Sigmoid colon (tissue), 7 donors: ENCODE results near the gene CYP4F8. TPM values are rescaled to one million over a fixed set of nuclear protein-coding genes. Genes with fewer than 3 reads are reported as not detected.
"Not testable (repeated sequence)": the region's sequence is repeated elsewhere in the genome, so short reads cannot be mapped to it uniquely, and the experiment has no call there.

Experiments used
- DNase-seq: peaks from one replicate; pipeline ENCODE4 v3.0.0-alpha.2; 2019
- H3K27ac ChIP-seq, 4 donors: fragments of 200-600 bp; sonication (generic); one replicate each; pipeline ENCODE4 v1.5.1; 2016 to 2019; ENCODE audit warnings: mild to moderate bottlenecking in 1 of 4
- H3K27me3 ChIP-seq, 3 donors: fragments of 200-600 bp; sonication (generic); one replicate each; pipeline ENCODE4 v1.5.1; 2019; ENCODE audit warnings: mild to moderate bottlenecking in 1 of 3
- H3K36me3 ChIP-seq, 4 donors: fragments of 200-600 bp; sonication (generic); one replicate each; pipeline ENCODE4 v1.5.1; 2016 to 2019
- H3K4me1 ChIP-seq, 4 donors: fragments of 200-600 bp; sonication (generic); one replicate each; pipeline ENCODE4 v1.5.1; 2017 to 2019
- H3K4me3 ChIP-seq, 4 donors: fragments of 200-600 bp; sonication (generic); one replicate each; pipeline ENCODE4 v1.5.1; 2017 to 2019; ENCODE audit warnings: mild to moderate bottlenecking in 2 of 4, moderate library complexity in 1 of 4
- H3K9me3 ChIP-seq, 4 donors: fragments of 200-600 bp in 3 of 4; sonication (generic) in 3 of 4; one replicate each; pipeline versions ENCODE4 v1.5.1 to v1.6.1; 2013 to 2019
- EP300 ChIP-seq, 4 donors: sonication (generic); formaldehyde crosslinking; IDR thresholded peaks; one replicate each; pipeline ENCODE4 v1.6.1; 2017; ENCODE audit warnings: antibody characterized with exemption in 4 of 4
- POLR2A ChIP-seq, 2 donors: fragments of 450-650 bp; IDR thresholded peaks; one replicate each; pipeline ENCODE4 v1.6.1; 2016; ENCODE audit warnings: antibody characterized with exemption in 2 of 2, mild to moderate bottlenecking in 2 of 2, moderate library complexity in 2 of 2
- POLR2AphosphoS5 ChIP-seq, 4 donors: sonication (generic); formaldehyde crosslinking; IDR thresholded peaks; one replicate each; pipeline ENCODE4 v1.6.1; 2017; ENCODE audit warnings: antibody characterized with exemption in 4 of 4
- WGBS, 2 donors: extraction: QIAGEN DNeasy Blood & Tissue Kit; methylation state at CpG; one replicate each; pipeline ENCODE4 v1.1.7; 2013; 5-methylcytosine and 5-hydroxymethylcytosine counted together
- intact Hi-C: fragments of 100-400 bp; cut with DNase I; formaldehyde crosslinking; loops from one replicate; pipeline ENCODE4 v1.15.1; 2023
- polyA plus RNA-seq, 3 donors: library from polyadenylated mRNA; stranded (reverse); fragments of 200-250 nt; gene quantifications; one replicate each; pipeline ENCODE4 v1.2.3, GENCODE V29; 2013
- total RNA-seq, 4 donors: library from RNA; depleted of rRNA; stranded (reverse); fragments of >200 nt; gene quantifications; one replicate each; pipeline ENCODE4 v1.1.0, GENCODE V29; 2016
- TF ChIP-seq, protein P1 (sequence below), 4 experiments: fragments of 450-650 bp in 3 of 4; fragments of 200-600 bp in 1 of 4; IDR thresholded peaks; one replicate each; pipeline ENCODE4 v1.5.1; 2016 to 2019; ENCODE audit warnings: antibody characterized with exemption in 4 of 4, mild to moderate bottlenecking in 3 of 4, moderate library complexity in 2 of 4
- donor health status: healthy with polysubstance abuse.
- donor health status: Bipolar disorder and iron deficiency.
- donor health status: healthy.

The CYP4F8 gene
- total and polyA plus RNA-seq, 7 donors, result not detected

DNA sequence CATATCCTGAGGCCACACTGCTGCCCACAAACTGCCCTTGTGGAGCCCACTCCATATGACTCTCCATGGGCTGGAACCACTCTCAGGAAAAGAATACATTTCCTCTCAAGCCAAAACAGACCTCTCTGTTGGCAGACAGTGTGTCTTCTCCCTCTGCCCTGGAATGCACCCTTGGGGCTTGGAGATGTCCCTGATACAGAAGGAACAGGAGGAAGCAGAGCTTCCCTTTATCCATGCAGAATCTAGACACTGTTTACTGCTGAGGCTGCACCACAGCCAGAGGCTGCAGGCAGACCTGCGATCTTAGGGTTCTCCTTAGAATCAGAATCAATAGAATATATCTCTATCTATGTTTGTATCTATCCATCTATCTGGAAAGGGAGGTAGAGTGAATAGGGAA lies 26.8 kb upstream of the CYP4F8 start:
- 74 to 85% methylated on average over 1 of the region's 1 CpG for WGBS, 2 donors
- Histone ChIP-seq H3K27ac (no peak overlapping the region), H3K9me3 (no peaks in the 10 kb centered on the region), H3K4me1 (peaks cover 0 to 6% (median 2%) of the 10 kb centered on the region in 4 donors), H3K27me3 (peaks cover 0 to 28% (median 18%) of the 10 kb centered on the region in 3 donors), H3K36me3 (no peaks in the 10 kb centered on the region), H3K4me3 (no peak overlapping the region)
- DNase-seq, result no peak
- TF ChIP-seq, protein P1, sequence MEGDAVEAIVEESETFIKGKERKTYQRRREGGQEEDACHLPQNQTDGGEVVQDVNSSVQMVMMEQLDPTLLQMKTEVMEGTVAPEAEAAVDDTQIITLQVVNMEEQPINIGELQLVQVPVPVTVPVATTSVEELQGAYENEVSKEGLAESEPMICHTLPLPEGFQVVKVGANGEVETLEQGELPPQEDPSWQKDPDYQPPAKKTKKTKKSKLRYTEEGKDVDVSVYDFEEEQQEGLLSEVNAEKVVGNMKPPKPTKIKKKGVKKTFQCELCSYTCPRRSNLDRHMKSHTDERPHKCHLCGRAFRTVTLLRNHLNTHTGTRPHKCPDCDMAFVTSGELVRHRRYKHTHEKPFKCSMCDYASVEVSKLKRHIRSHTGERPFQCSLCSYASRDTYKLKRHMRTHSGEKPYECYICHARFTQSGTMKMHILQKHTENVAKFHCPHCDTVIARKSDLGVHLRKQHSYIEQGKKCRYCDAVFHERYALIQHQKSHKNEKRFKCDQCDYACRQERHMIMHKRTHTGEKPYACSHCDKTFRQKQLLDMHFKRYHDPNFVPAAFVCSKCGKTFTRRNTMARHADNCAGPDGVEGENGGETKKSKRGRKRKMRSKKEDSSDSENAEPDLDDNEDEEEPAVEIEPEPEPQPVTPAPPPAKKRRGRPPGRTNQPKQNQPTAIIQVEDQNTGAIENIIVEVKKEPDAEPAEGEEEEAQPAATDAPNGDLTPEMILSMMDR (IDR thresholded peaks at IDR 0.05), result no peak
- no peak for TF ChIP-seq POLR2A (IDR thresholded peaks at IDR 0.05)
- TF ChIP-seq EP300 (IDR thresholded peaks at IDR 0.05), result no peak
- no peak for TF ChIP-seq POLR2AphosphoS5 (IDR thresholded peaks at IDR 0.05)
- intact Hi-C loops, result no loop called here

DNA sequence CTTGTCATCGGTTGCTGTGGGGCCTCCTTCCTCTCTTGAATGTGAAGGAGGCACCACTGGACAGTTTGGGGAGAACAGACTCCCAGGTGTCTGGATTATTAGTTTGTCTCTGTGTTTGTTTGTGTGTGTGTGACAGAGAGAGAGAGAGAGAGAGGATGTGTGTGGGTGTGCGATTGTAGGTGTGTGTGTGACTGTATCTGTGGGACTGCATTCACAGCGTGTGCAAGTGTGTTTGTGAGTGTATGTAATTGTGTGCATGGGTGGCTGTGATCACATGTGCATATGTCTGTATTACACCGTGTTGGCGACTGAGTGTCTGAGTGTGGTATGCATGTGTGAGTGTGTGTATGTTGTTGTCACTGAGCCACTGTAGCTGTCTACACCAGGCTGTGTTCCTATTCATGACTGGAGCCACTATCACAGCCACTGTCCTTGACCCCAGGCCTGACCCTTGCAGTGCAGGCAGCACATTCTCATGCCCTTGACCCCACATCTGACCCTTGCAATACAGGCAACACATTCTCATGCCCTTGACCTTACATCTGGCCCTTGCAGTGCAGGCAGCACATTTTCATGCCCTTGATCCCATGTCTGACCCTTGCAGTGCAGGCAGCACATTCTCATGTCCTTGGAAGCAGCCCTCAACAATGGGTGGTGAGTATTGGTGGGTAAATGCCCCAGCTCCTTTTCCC lies 25.1 kb upstream of the CYP4F8 start:
- Histone ChIP-seq H3K4me3 (no peak overlapping the region), H3K27me3 (peaks cover 0 to 11% (median 1%) of the 10 kb centered on the region in 3 donors), H3K9me3 (no peaks in the 10 kb centered on the region), H3K27ac (no peak overlapping the region), H3K36me3 (no peaks in the 10 kb centered on the region), H3K4me1 (no peaks in the 10 kb centered on the region)
- TF ChIP-seq POLR2A (IDR thresholded peaks at IDR 0.05) (no peak), POLR2AphosphoS5 (IDR thresholded peaks at IDR 0.05) (no peak), EP300 (IDR thresholded peaks at IDR 0.05) (no peak)
- TF ChIP-seq, protein P1 (IDR thresholded peaks at IDR 0.05), result no peak
- intact Hi-C loops, result no loop called here
- WGBS, 2 donors, result 70 to 92% methylated on average over 5 of the region's 5 CpGs
- DNase-seq, result no peak

DNA sequence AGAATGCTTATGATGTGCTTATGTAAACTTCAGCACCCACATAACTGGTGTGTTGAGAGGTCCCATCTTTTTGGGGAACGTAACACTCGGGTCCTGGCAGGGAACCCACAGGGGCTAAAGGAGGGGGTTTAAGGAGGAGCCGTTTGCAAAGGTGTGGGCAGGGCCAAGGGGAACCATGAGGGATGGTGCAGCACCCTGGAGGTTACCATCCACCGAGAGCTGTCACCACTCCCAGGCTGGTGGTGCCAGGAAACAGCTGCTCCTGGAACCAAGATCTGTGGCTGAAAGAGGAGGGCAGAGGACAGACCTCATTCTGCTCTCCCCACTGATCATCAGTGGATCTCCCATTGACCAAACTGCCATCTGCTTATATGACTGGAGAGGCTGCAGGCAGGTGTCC lies 23.2 kb upstream of the CYP4F8 start:
- WGBS, 2 donors, result 70 to 80% methylated on average over 4 of the region's 4 CpGs
- no peak overlapping the region for H3K4me3 ChIP-seq
- intact Hi-C loops, result no loop called here
- no peak overlapping the region for H3K27ac ChIP-seq
- no peak for DNase-seq
- no peaks in the 10 kb centered on the region for H3K4me1 ChIP-seq
- H3K27me3 ChIP-seq, result peaks cover 0 to 7% (median 0%) of the 10 kb centered on the region in 3 donors
- H3K36me3 ChIP-seq, result no peaks in the 10 kb centered on the region
- no peaks in the 10 kb centered on the region for H3K9me3 ChIP-seq
- TF ChIP-seq EP300 (IDR thresholded peaks at IDR 0.05) (no peak), POLR2AphosphoS5 (IDR thresholded peaks at IDR 0.05) (no peak)

DNA sequence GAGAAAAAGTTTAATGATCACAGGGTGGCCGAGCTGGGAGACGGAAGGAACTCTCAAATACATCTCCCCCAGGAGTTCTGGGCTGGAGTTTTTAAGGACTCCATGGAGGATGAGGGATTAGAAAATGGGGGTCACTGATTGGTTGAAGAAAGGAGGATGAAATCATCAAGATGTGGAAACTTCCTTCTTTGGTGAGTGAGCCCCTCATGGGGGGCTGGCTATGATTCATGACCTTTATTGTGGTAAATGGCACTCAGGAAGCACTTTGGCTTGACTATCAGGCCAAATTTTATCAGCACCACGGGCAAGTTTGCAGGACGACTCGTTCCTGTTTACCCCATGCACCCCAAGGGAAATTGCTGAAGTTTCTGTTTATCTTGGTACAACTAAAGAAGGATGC lies 22.5 kb upstream of the CYP4F8 start:
- H3K27me3 ChIP-seq, DNase-seq, H3K27ac ChIP-seq, H3K4me3 ChIP-seq, H3K9me3 ChIP-seq, intact Hi-C loops, H3K36me3 ChIP-seq, H3K4me1 ChIP-seq: not testable (repeated sequence)
- 32 to 42% methylated on average over 5 of the region's 5 CpGs for WGBS, 2 donors

DNA sequence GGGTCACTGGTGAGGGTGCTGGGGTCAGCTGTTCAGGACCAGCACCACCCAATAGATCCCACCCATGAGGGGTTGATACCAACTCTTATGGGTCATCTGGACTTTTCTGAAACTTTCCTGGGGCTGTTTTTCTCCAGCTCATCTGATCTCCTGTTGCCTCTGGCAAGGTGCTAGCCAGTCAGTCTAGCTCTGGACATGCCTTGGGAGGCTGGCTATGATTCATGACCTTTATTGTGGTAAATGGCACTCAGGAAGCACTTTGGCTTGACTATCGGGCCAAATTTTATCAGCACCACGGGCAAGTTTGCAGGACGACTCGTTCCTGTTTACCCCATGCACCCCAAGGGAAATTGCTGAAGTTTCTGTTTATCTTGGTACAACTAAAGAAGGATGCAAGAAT lies 21.3 kb upstream of the CYP4F8 start:
- intact Hi-C loops, H3K9me3 ChIP-seq, H3K4me3 ChIP-seq, H3K27ac ChIP-seq, DNase-seq, H3K4me1 ChIP-seq, H3K36me3 ChIP-seq, H3K27me3 ChIP-seq: not testable (repeated sequence)
- WGBS, 2 donors, result 68 to 79% methylated on average over 4 of the region's 4 CpGs

DNA sequence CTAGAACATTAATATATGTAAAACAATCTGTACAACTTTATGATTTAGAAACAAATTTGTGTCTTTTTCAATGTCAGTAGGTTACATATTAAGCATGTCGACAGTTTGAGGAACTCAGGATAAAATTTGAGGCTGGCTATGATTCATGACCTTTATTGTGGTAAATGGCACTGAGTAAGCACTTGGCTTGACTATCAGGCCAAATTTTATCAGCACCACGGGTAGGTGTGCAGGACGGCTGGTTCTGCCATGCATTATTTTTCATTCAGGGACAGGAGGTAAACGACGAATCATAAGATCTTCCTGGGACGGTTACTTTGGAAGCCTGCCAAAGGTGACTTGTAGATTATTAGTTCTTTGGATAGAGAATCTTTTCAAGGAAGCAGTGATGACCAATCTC lies 19.9 kb upstream of the CYP4F8 start:
- H3K4me3 ChIP-seq, result no peak overlapping the region
- intact Hi-C loops, result no loop called here
- H3K27ac ChIP-seq, result no peak overlapping the region
- H3K27me3 ChIP-seq, result peaks cover 0 to 7% (median 0%) of the 10 kb centered on the region in 3 donors
- TF ChIP-seq, protein P1 (IDR thresholded peaks at IDR 0.05), result no peak
- no peak for TF ChIP-seq EP300 (IDR thresholded peaks at IDR 0.05)
- no peak for TF ChIP-seq POLR2A (IDR thresholded peaks at IDR 0.05)
- TF ChIP-seq POLR2AphosphoS5 (IDR thresholded peaks at IDR 0.05), result no peak
- DNase-seq, result no peak
- H3K9me3 ChIP-seq, result no peaks in the 10 kb centered on the region
- 17 to 23% methylated on average over 6 of the region's 6 CpGs for WGBS, 2 donors
- H3K36me3 ChIP-seq, result no peaks in the 10 kb centered on the region
- no peaks in the 10 kb centered on the region for H3K4me1 ChIP-seq

DNA sequence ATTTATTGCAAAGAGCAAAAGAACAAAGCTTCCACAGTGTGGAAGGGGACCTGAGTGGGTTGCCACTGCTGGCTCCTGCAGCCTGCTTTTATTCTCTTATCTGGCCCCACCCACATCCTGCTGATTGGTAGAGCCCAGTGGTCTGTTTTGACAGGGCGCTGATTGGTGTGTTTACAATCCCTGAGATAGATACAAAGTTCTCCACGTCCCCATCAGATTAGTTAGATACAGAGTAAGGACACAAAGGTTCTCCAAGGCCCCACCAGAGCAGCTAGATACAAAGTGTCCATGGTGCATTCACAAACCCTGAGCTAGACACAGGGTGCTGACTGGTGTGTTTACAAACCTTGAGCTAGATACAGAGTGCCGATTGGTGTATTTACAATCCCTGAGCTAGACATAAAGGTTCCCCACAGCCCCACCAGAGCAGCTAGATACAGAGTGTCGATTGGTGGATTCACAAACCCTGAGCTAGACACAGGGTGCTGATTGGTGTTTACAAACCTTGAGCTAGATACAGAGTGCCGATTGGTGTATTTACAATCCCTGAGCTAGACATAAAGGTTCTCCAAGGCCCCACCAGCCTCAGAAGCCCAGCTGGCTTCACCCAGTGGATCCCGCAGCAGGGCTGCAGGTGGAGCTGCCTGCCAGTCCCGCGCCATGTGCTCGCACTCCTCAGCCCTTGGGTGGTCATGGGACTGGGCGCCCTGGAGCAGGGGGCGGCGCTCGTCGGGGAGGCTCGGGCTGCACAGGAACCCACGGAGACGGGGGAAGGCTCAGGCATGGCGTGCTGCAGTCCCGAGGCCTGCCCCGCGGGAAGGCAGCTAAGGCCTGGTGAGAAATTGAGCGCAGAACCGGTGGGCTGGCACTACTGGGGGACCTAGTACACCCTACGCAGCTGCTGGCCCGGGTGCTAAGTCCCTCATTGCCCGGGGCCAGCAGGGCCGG lies 6.8 kb upstream of the CYP4F8 start:
- DNase-seq, H3K27me3 ChIP-seq, H3K36me3 ChIP-seq, H3K9me3 ChIP-seq, H3K4me3 ChIP-seq, intact Hi-C loops, H3K4me1 ChIP-seq, H3K27ac ChIP-seq: not testable (repeated sequence)
- 88 to 92% methylated on average over 27 of the region's 27 CpGs for WGBS, 2 donors
